Measurements from ENCODE around the gene LSM8.

DNA sequence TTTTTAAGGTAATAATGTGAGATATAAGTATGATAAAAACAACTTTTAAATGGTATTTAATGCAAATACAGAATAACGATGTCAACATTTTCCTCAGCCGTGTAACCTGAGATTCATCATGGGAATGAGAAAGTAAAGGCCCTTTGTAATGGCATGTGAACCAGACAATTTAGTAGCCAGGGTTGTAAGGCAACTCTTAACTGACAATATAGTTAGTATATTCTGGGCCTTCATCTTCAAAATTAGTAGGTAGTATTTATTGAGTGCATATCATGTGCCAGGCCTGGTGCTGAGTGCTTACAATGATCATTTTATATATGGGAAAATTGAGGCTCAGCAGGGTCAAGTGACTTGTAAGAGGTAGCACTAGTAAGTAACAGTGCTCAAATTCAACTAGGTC, 10.6 kb downstream of the LSM8 start:
- TF ChIP-seq, protein P1, sequence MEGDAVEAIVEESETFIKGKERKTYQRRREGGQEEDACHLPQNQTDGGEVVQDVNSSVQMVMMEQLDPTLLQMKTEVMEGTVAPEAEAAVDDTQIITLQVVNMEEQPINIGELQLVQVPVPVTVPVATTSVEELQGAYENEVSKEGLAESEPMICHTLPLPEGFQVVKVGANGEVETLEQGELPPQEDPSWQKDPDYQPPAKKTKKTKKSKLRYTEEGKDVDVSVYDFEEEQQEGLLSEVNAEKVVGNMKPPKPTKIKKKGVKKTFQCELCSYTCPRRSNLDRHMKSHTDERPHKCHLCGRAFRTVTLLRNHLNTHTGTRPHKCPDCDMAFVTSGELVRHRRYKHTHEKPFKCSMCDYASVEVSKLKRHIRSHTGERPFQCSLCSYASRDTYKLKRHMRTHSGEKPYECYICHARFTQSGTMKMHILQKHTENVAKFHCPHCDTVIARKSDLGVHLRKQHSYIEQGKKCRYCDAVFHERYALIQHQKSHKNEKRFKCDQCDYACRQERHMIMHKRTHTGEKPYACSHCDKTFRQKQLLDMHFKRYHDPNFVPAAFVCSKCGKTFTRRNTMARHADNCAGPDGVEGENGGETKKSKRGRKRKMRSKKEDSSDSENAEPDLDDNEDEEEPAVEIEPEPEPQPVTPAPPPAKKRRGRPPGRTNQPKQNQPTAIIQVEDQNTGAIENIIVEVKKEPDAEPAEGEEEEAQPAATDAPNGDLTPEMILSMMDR (IDR thresholded peaks at IDR 0.05) = no peak
- TF ChIP-seq POLR2A (IDR thresholded peaks at IDR 0.05) = no peak

Measured in adrenal gland (tissue), 5 donors.